Heart left ventricle (tissue), 16 donors: Measurements from ENCODE around the gene DPEP1. TPM values are rescaled to one million over a fixed set of nuclear protein-coding genes. Genes with fewer than 3 reads are reported as not detected.

Experiments used
- ATAC-seq, 4 donors: fragments of 200-7000 bp; cut with Tn5 transposase; one replicate each; pipeline ENCODE4 v1.9.1; 2020 to 2022; ENCODE audit warnings: moderate library complexity in 4 of 4, mild to moderate bottlenecking in 3 of 4, moderate number of reproducible peaks in 1 of 4
- DNase-seq, 5 donors: peaks; one replicate each; pipeline ENCODE4 v3.0.0-alpha.2; 2020
- H3K27ac ChIP-seq, 12 donors: fragments of 200-600 bp; sonication (generic) in 4 of 12; one replicate each; pipeline versions ENCODE4 v1.5.0 to v1.8.0; 2016 to 2022; ENCODE audit warnings: mild to moderate bottlenecking in 2 of 12
- H3K27me3 ChIP-seq, 9 donors: fragments of 200-600 bp; sonication (generic) in 2 of 9; one replicate each; pipeline versions ENCODE4 v1.5.1 to v1.8.0; 2016 to 2022; ENCODE audit warnings: mild to moderate bottlenecking in 3 of 9
- H3K36me3 ChIP-seq, 9 donors: fragments of 200-600 bp; sonication (generic) in 2 of 9; one replicate each; pipeline versions ENCODE4 v1.5.0 to v1.8.0; 2018 to 2022; ENCODE audit warnings: mild to moderate bottlenecking in 2 of 9
- H3K4me1 ChIP-seq, 12 donors: fragments of 200-600 bp; sonication (generic) in 4 of 12; one replicate each; pipeline versions ENCODE4 v1.5.0 to v1.8.0; 2016 to 2022; ENCODE audit warnings: mild to moderate bottlenecking in 3 of 12
- H3K4me3 ChIP-seq, 12 donors: fragments of 200-600 bp; sonication (generic) in 4 of 12; one replicate each; pipeline versions ENCODE4 v1.5.0 to v1.8.0; 2017 to 2022; ENCODE audit warnings: mild to moderate bottlenecking in 9 of 12, moderate library complexity in 4 of 12
- H3K9me3 ChIP-seq, 12 donors: fragments of 200-600 bp; sonication (generic) in 4 of 12; one replicate each; pipeline versions ENCODE4 v1.5.0 to v1.8.0; 2016 to 2022; ENCODE audit warnings: mild to moderate bottlenecking in 1 of 12
- POLR2A ChIP-seq, 2 donors: fragments of 450-650 bp; IDR thresholded peaks; one replicate each; pipeline ENCODE4 v1.6.1; 2017; ENCODE audit warnings: antibody characterized with exemption in 2 of 2, mild to moderate bottlenecking in 2 of 2, moderate library complexity in 2 of 2
- WGBS, 4 donors: extraction: QIAGEN DNeasy Blood & Tissue Kit in 2 of 4; methylation state at CpG; one replicate each; pipeline versions ENCODE4 v1.1.5 to v1.1.7; 2013 to 2018; 5-methylcytosine and 5-hydroxymethylcytosine counted together
- intact Hi-C, 10 donors: fragments of 100-400 bp; cut with DNase I; formaldehyde crosslinking; loops; one replicate each; pipeline versions ENCODE4 v1.11.1 to v1.14.2; 2022
- polyA plus RNA-seq, 2 donors: library from polyadenylated mRNA; stranded (reverse); fragments of 200-250 nt; gene quantifications; one replicate each; pipeline ENCODE4 v1.2.3, GENCODE V29; 2013
- total RNA-seq, 9 donors: library from RNA; depleted of rRNA in 2 of 9; stranded (reverse); fragments of >200 nt in 2 of 9; fragmentation: NEBNext Ultra II Directional in 3 of 9; extraction: Animal tissue kit (Norgen Biotek cat#: 25700) in 3 of 9; gene quantifications; one replicate each; pipeline versions ENCODE4 v1.1.0 to v1.2.4, GENCODE V29; 2016 to 2023
- TF ChIP-seq, protein P1 (sequence below), 12 donors: fragments of 200-600 bp; sonication (generic) in 4 of 12; IDR thresholded peaks; one replicate each; pipeline versions ENCODE4 v1.5.0 to v1.8.0; 2018 to 2022; ENCODE audit warnings: antibody characterized with exemption in 12 of 12, mild to moderate bottlenecking in 5 of 12
- donor health status: ischemic (EF 13 %, LVEDD 7.1; RV severe dilation, severe dysfunction).
- donor health status: healthy with polysubstance abuse.
- donor health status: DM: no; HTN: yes; CAD: no.
- donor health status: DM: no; HTN: no; CAD: no.
- donor health status: ischemic (EF 25% LVEDD 6.9; RV normal size, moderate dysfunction).
- donor health status: ischemic (EF 25% LVEDD 5.7; RV mildly dilated, moderate dysfunction).
- donor health status: healthy.
- donor health status: DM: yes; HTN: yes; CAD: no.
- donor health status: ischemic (EF 35%, LVEDD 5.7; RV mildly dilated, moderate dysfunction).
- donor health status: nonischemic (EF 11% LVEDD 7.7; RV severe dilation, severe dysfunction).
- donor health status: DM: yes; HTN: yes; CAD: no.
- donor health status: PGD.
- donor health status: ischemic (EF 29% LVEDD 5.4; RV normal size, mild dysfunction).
- donor health status: nonischemic (EF 23%, LVEDD 6.1; RV moderate dilation, normal function).

DPEP1 gene
- total and polyA plus RNA-seq, 11 donors = not detected

GRCh38 chr16:89618109-89618998 lies 4.9 kb downstream of the DPEP1 start:
- Histone ChIP-seq H3K9me3 (no peaks in the 10 kb centered on the region), H3K27me3 (peaks cover 0 to 39% (median 6%) of the 10 kb centered on the region in 9 donors), H3K36me3 (no peaks in the 10 kb centered on the region), H3K27ac (no peak overlapping the region), H3K4me1 (peaks cover 0 to 11% (median 0%) of the 10 kb centered on the region in 12 donors), H3K4me3 (no peak overlapping the region)
- no peak for TF ChIP-seq POLR2A (IDR thresholded peaks at IDR 0.05)
- TF ChIP-seq, protein P1, sequence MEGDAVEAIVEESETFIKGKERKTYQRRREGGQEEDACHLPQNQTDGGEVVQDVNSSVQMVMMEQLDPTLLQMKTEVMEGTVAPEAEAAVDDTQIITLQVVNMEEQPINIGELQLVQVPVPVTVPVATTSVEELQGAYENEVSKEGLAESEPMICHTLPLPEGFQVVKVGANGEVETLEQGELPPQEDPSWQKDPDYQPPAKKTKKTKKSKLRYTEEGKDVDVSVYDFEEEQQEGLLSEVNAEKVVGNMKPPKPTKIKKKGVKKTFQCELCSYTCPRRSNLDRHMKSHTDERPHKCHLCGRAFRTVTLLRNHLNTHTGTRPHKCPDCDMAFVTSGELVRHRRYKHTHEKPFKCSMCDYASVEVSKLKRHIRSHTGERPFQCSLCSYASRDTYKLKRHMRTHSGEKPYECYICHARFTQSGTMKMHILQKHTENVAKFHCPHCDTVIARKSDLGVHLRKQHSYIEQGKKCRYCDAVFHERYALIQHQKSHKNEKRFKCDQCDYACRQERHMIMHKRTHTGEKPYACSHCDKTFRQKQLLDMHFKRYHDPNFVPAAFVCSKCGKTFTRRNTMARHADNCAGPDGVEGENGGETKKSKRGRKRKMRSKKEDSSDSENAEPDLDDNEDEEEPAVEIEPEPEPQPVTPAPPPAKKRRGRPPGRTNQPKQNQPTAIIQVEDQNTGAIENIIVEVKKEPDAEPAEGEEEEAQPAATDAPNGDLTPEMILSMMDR (IDR thresholded peaks at IDR 0.05) = no peak
- WGBS, 4 donors = 63 to 74% (median 70%) methylated on average over 16 of the region's 16 CpGs
- ATAC-seq (no peak), DNase-seq (no peak)
- intact Hi-C loops = no loop called here

GRCh38 chr16:89619840-89620239 lies 6.4 kb downstream of the DPEP1 start:
- Histone ChIP-seq H3K36me3 (no peaks in the 10 kb centered on the region), H3K4me3 (no peak overlapping the region), H3K27ac (no peak overlapping the region), H3K9me3 (no peaks in the 10 kb centered on the region), H3K27me3 (peaks cover 0 to 34% (median 6%) of the 10 kb centered on the region in 9 donors), H3K4me1 (peaks cover 0 to 18% (median 1%) of the 10 kb centered on the region in 12 donors)
- 33 to 64% (median 45%) methylated on average over 3 to 12 of the region's 12 CpGs for WGBS, 4 donors
- TF ChIP-seq POLR2A (IDR thresholded peaks at IDR 0.05) = no peak
- TF ChIP-seq, protein P1 (IDR thresholded peaks at IDR 0.05) = no peak
- intact Hi-C loops = no loop called here
- ATAC-seq (no peak), DNase-seq (no peak)

- H3K36me3 ChIP-seq = no peaks in the 10 kb centered on the region
- ATAC-seq (no peak), DNase-seq (no peak)
- no peak overlapping the region for H3K4me3 ChIP-seq
- peaks cover 0 to 18% (median 1%) of the 10 kb centered on the region in 12 donors for H3K4me1 ChIP-seq
- no peaks in the 10 kb centered on the region for H3K9me3 ChIP-seq
- no peak overlapping the region for H3K27ac ChIP-seq
- TF ChIP-seq, protein P1 (IDR thresholded peaks at IDR 0.05) = no peak
- 67 to 74% (median 72%) methylated on average over 8 to 16 of the region's 16 CpGs for WGBS, 4 donors
- H3K27me3 ChIP-seq = peaks cover 0 to 28% (median 3%) of the 10 kb centered on the region in 9 donors
- intact Hi-C loops = no loop called here
Measured at GRCh38 chr16:89620406-89620841, 7.0 kb downstream of the DPEP1 start.

DNA sequence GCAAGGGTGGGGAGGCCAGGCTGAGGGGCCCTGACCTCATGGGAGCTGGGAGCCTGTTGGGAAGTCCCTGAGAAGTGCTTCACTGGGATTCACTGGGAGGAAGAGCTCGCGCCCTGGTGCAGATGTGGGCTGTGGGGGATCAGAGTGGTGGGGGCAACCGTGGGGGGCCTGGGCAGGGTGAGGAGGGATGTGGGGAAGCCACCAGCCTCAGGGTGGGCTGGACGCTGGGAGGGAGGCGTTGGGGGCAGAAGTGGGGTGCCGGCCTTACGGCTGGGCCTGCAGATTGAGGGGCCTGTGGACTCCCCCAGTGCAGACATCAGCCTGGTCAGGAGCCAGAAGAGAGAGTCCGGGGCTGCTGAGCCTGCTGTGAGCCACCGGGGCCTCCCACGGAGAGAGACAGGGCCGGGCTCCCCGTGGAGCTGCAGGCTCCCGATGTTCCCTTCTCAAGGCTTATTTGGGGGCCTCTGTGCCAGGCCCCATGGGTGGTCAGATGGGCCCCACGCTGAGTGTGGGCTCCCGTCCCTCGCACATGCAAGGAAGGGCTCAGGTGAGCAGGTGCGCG lies 7.8 kb downstream of the DPEP1 start:
- WGBS, 4 donors = 74 to 86% (median 82%) methylated on average over 16 to 18 of the region's 18 CpGs
- no peak overlapping the region for H3K4me3 ChIP-seq
- H3K36me3 ChIP-seq = no peaks in the 10 kb centered on the region
- peaks cover 0 to 18% (median 1%) of the 10 kb centered on the region in 12 donors for H3K4me1 ChIP-seq
- H3K9me3 ChIP-seq = no peaks in the 10 kb centered on the region
- peaks cover 0 to 24% (median 3%) of the 10 kb centered on the region in 9 donors for H3K27me3 ChIP-seq
- intact Hi-C loops = no loop called here
- TF ChIP-seq, protein P1 (IDR thresholded peaks at IDR 0.05) = no peak
- TF ChIP-seq POLR2A (IDR thresholded peaks at IDR 0.05) = no peak
- DNase-seq (no peak), ATAC-seq (no peak)
- H3K27ac ChIP-seq = no peak overlapping the region
